HG03066 (cell line): ENCODE measurements around the gene RASSF9.

ENCODE experiments used
- ATAC-seq: cut with Tn5 transposase; IDR thresholded peaks from one replicate; pipeline ENCODE4 v1.9.1; 2021; ENCODE audit warnings: low read depth; ENCODE audit not compliant: unreplicated experiment

The RASSF9 gene

GRCh38 chr12:85836197-85837090 lies at the start of gene RASSF9:
RASSF9 (minus strand) TSS chr12:85836409; CDS start chr12:85836201, 208 bp downstream.
- no peak for ATAC-seq

- ATAC-seq: no peak
Measured at GRCh38 chr12:85883763-85884162, 47.6 kb upstream of the RASSF9 start.

GRCh38 chr12:85877459-85877858 lies 41.2 kb upstream of the RASSF9 start:
- ATAC-seq: no peak

- peak; percentile 51 for ATAC-seq
Measured at GRCh38 chr12:85874031-85874461, 37.8 kb upstream of the RASSF9 start, which contains the start of gene NTS. NTS (plus strand) TSS chr12:85874295; CDS start chr12:85874404, 109 bp downstream.

GRCh38 chr12:85872497-85873091 lies 36.4 kb upstream of the RASSF9 start:
- peak; percentile 77 for ATAC-seq

- ATAC-seq: peak; percentile 89
Measured at GRCh38 chr12:85866986-85867776, 31.0 kb upstream of the RASSF9 start.

- no peak for ATAC-seq
Measured at GRCh38 chr12:85865890-85866289, 29.7 kb upstream of the RASSF9 start.

- ATAC-seq: no peak
Measured at GRCh38 chr12:85856966-85857365, 20.8 kb upstream of the RASSF9 start.

- ATAC-seq: no peak
Measured at GRCh38 chr12:85855305-85855704, 19.1 kb upstream of the RASSF9 start.

- no peak for ATAC-seq
Measured at GRCh38 chr12:85849344-85849743, 13.1 kb upstream of the RASSF9 start.

GRCh38 chr12:85843606-85844310 lies 7.5 kb upstream of the RASSF9 start:
- no peak for ATAC-seq

- no peak for ATAC-seq
Measured at GRCh38 chr12:85835426-85836196, 598 bp downstream of the RASSF9 start.

GRCh38 chr12:85834378-85834777 lies 1.8 kb downstream of the RASSF9 start:
- ATAC-seq: no peak

GRCh38 chr12:85833579-85833978 lies 2.6 kb downstream of the RASSF9 start:
- no peak for ATAC-seq

GRCh38 chr12:85831327-85831990 lies 4.8 kb downstream of the RASSF9 start:
- no peak for ATAC-seq

- ATAC-seq: no peak
Measured at GRCh38 chr12:85829391-85829790, 6.8 kb downstream of the RASSF9 start.

- no peak for ATAC-seq
Measured at GRCh38 chr12:85828576-85828975, 7.6 kb downstream of the RASSF9 start.

- no peak for ATAC-seq
Measured at GRCh38 chr12:85825746-85826145, 10.5 kb downstream of the RASSF9 start.
